Stimulated activated CD4-positive, alpha-beta T cell treated with anti-CD3 and anti-CD28 coated beads, Interleukin-12 subunit alpha, Interleukin-12 subunit beta, amount 100 ng/mL, for 4 hours (primary cell): ENCODE data around the gene DDX39A.
"Not testable (repeated sequence)": the region's sequence is repeated elsewhere in the genome, so short reads cannot be mapped to it uniquely, and the experiment has no call there.

Experiments used
- DNase-seq: peaks from one replicate; pipeline ENCODE4 v3.0.0-alpha.2; 2020

Gene DDX39A

GRCh38 chr19:14383661-14384555, 35.2 kb downstream of the DDX39A start:
- peak; percentile 36 for DNase-seq

GRCh38 chr19:14381689-14382474, 37.3 kb downstream of the DDX39A start:
- DNase-seq = no peak

- DNase-seq = no peak
Observed at GRCh38 chr19:14379294-14380065, 39.7 kb downstream of the DDX39A start.

GRCh38 chr19:14378890-14379289, 40.3 kb downstream of the DDX39A start:
- DNase-seq = no peak

- DNase-seq = no peak
Observed at GRCh38 chr19:14377883-14378328, 41.2 kb downstream of the DDX39A start.

- no peak for DNase-seq
Observed at GRCh38 chr19:14375582-14376291, 43.4 kb downstream of the DDX39A start.

GRCh38 chr19:14375055-14375581, 44.0 kb downstream of the DDX39A start:
- no peak for DNase-seq

- DNase-seq = not testable (repeated sequence)
Observed at GRCh38 chr19:14374313-14374712, 44.8 kb downstream of the DDX39A start.

GRCh38 chr19:14372384-14373077, 46.6 kb downstream of the DDX39A start:
- not testable (repeated sequence) for DNase-seq

- DNase-seq = no peak
Observed at GRCh38 chr19:14371301-14371821, 47.8 kb downstream of the DDX39A start.

- DNase-seq = no peak
Observed at GRCh38 chr19:14370940-14371280, 48.2 kb downstream of the DDX39A start.

GRCh38 chr19:14370169-14370939, 48.8 kb downstream of the DDX39A start:
- peak; percentile 51 for DNase-seq

- peak; percentile 82 for DNase-seq
Observed at GRCh38 chr19:14369399-14370168, 49.6 kb downstream of the DDX39A start.

- DNase-seq = no peak
Observed at GRCh38 chr19:14368011-14368513, 51.1 kb downstream of the DDX39A start.

GRCh38 chr19:14367016-14367415, 52.1 kb downstream of the DDX39A start:
- DNase-seq = no peak

GRCh38 chr19:14366529-14366928, 52.6 kb downstream of the DDX39A start:
- DNase-seq = peak; percentile 73

- not testable (repeated sequence) for DNase-seq
Observed at GRCh38 chr19:14364098-14364443, 55.1 kb downstream of the DDX39A start.

GRCh38 chr19:14363183-14364097, 55.7 kb downstream of the DDX39A start:
- DNase-seq = peak; percentile 53
